GM12864 (cell line): Measurements from ENCODE around the gene PDZK1.

Experiments used
- DNase-seq: peaks from one replicate; pipeline ENCODE4 v3.0.0-alpha.2; 2011; ENCODE audit warnings: low read depth
- H3K4me3 ChIP-seq: 2 replicates; pipeline ENCODE4 v1.5.1; 2011; ENCODE audit warnings: mild to moderate bottlenecking, low read depth, low read length, control low read depth
- TF ChIP-seq, protein P1 (sequence below): IDR thresholded peaks from 2 replicates; pipeline ENCODE4 v1.5.1; 2011; ENCODE audit warnings: low read depth, mild to moderate bottlenecking, moderate library complexity, low read length, control low read depth, inconsistent platforms; ENCODE audit errors: missing control alignments

The PDZK1 gene

DNA sequence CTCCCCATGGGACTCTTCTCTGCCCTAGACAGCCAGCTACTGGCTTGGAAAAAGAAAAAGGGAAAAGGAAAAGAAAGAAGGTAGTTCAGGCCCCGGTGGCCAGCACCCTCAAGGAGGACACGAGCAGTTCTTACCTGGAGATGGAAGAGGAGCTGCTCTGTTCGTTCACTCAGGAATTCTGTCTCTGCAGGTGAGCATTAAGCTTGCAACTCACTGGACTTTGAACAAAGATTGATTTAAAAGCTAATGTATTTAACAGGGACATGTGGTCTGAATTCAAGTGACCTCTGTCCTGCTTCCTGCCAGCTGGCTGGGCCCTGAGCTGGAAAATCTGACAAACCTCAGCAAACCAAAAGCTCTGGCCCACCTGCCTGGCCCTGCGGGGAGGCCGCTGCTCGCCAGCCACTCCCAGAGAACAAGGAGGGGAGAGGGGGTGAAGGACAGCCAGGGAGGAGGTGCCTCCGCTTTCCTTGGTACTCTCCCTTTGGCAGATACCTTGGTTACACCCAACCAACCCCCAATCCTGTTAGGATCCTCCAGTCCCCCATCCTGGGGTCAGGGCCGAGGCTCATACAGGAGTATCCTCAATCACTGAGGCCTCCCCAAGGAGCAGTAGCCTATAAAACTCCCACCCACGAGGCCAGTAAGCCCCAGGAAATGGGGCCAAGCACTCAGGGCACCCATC lies at the start of gene PDZK1:
TSS of gene PDZK1 (minus strand) at position 186 of the 685 bp plus-strand sequence. CDS start 19,347 bp downstream, outside the sequence.
- H3K4me3 ChIP-seq, result no peak within 1 kb of the TSS
- TF ChIP-seq, protein P1, sequence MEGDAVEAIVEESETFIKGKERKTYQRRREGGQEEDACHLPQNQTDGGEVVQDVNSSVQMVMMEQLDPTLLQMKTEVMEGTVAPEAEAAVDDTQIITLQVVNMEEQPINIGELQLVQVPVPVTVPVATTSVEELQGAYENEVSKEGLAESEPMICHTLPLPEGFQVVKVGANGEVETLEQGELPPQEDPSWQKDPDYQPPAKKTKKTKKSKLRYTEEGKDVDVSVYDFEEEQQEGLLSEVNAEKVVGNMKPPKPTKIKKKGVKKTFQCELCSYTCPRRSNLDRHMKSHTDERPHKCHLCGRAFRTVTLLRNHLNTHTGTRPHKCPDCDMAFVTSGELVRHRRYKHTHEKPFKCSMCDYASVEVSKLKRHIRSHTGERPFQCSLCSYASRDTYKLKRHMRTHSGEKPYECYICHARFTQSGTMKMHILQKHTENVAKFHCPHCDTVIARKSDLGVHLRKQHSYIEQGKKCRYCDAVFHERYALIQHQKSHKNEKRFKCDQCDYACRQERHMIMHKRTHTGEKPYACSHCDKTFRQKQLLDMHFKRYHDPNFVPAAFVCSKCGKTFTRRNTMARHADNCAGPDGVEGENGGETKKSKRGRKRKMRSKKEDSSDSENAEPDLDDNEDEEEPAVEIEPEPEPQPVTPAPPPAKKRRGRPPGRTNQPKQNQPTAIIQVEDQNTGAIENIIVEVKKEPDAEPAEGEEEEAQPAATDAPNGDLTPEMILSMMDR, result no peak
- no peak for DNase-seq

DNA sequence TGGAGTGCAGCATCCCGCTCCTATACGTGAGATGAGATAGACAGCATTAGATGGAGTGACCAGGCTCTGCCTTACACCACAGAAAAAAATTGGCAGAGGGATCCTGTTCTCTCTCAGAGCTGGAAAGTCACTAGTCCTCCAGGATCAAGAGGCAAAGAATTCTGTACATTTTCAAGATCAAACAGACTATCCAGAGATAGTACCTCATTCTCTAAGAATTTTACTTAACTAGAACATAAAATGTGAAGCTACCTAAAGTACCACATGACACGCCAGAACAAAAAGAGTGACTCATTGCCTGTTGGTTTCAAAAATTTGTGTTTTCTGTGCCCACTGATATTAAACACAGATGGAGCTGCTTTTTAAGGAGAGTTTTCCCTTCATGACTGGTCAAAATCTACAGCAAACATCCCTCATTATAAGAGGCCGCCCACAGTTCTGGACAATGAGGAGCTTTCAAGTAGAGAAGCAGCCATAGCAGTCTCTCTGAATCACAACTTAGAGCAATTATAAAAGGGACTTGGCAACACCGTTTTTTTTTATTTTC lies 44.4 kb upstream of the PDZK1 start:
- no peak for DNase-seq
- H3K4me3 ChIP-seq, result no peak overlapping the region
- TF ChIP-seq, protein P1, result no peak

DNA sequence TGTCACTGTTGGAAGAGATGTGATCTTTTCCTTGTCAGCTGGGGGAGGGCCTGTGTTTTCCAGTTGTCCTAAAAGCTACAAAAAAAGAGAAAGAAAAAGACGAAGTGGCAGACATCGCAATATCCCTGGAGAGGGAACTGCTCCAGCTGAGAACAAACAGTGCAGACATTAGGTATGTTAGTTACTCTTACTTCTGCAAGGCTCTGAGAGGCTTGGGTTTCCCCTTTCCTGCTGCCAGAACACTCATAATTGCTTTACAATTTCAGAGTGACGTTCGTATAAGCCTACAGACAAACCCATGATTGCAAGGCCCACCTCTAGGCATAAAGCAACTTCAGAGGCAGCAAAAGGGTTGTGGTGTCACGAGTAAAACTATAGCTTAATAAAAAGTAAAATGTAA lies 43.3 kb upstream of the PDZK1 start:
- TF ChIP-seq, protein P1, result no peak
- no peak overlapping the region for H3K4me3 ChIP-seq
- no peak for DNase-seq

DNA sequence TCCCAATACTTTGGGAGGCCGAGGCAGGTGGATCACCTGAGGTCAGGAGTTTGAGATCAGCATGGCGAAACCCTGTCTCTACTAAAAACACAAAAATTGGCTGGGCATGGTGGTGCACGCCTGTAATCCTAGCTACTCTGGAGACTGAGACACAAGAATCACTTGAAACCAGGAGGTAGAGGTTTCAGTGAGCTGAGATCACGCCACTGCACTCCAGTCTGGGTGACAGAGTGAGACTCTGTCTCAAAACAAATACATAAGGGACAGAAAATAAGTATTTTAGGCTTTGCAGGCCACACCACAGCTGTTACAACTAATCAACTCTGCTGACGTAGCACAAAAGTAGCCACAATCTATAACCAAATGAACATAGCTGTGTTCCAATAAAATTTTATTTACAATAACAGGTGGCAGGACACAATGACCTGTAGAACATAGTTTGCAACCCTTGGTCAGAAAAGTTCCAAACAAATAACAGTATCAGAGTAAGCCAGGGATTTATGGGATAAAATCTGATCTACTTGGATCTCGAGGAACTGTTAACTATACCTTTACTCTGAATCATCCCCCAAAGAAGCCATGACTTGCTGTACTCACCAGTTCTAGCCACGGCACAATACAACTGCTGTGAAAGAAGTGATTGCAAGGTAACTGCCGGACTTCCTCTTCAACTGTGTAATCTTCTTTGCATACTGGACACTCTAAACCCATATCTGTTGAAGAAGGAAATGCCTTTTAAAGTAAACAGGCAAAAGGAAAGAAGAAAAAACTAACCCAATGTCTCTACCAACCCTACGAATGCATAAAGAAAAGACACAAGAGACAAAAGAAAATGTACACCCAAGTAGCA lies 40.5 kb upstream of the PDZK1 start:
- DNase-seq, result no peak
- H3K4me3 ChIP-seq, result no peak overlapping the region
- TF ChIP-seq, protein P1, result no peak

DNA sequence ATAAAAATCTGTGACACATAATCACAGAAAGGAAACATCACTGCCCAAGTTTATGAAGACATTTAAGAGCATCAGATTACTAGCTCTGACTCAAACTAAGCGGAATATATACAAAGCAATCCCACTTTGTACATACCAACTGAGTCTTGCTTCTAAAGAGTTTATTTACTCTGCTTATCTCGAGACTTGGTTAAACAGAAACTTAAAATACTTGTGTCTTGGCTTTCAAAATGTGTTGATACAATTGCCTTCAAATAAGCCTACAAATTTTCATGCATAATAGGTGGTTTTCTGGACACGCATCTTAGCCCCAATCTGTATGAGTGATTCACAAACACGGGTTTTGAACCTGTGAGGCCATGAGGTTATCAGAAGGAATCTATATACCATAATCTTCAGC lies 33.1 kb upstream of the PDZK1 start:
- DNase-seq, result no peak
- TF ChIP-seq, protein P1, result no peak
- H3K4me3 ChIP-seq, result no peak overlapping the region

DNA sequence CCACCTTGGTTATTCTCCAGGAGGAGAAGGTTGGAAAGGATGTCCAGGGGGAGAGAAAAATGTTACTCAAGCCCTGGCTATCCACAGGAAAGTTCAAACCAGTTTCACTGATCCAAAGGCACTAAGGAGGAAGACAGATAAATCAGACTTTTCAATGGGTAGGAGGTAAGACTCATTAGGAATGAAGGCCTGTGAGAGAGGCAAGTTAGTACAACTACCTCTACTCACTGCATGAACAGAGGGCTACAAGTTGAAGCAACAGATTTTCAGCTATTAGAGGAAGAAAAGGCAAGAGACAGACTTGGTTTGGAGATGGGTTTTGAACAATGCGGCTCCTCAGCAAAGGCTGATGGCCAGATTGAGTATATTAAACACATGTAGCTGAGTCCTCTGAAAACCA lies 29.0 kb upstream of the PDZK1 start:
- TF ChIP-seq, protein P1, result no peak
- no peak for DNase-seq
- H3K4me3 ChIP-seq, result no peak overlapping the region
